ENCODE measurements around the gene CLASP1.
"Not testable (repeated sequence)": the region's sequence is repeated elsewhere in the genome, so short reads cannot be mapped to it uniquely, and the experiment has no call there.

Gene CLASP1

GRCh38 chr2:121340926-121341325 is 308.3 kb downstream of the CLASP1 start:
- no peak for DNase-seq

DNA sequence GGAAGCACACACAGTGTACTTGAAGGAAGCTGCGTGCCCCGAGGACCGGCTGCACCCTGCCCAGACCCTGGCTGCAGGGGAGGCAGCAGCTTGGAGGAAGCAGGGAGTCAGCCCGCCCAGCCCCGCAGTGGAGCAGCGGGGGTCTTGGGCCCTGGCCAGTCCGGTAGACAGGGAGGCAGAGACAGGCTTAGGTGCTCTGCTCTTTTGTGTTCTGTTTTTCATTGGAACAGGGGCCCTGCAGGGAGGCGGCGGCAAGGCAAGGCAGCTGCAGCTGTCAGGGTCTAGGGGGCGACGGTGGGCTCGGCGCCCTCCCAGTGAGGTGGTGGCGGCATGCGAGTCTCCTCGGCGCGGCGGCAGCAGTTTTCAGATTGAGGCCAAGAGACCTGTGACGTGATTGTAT is 311.0 kb downstream of the CLASP1 start:
- no peak for DNase-seq

- DNase-seq: no peak
Measured at GRCh38 chr2:121336528-121337294, 312.6 kb downstream of the CLASP1 start.

DNA sequence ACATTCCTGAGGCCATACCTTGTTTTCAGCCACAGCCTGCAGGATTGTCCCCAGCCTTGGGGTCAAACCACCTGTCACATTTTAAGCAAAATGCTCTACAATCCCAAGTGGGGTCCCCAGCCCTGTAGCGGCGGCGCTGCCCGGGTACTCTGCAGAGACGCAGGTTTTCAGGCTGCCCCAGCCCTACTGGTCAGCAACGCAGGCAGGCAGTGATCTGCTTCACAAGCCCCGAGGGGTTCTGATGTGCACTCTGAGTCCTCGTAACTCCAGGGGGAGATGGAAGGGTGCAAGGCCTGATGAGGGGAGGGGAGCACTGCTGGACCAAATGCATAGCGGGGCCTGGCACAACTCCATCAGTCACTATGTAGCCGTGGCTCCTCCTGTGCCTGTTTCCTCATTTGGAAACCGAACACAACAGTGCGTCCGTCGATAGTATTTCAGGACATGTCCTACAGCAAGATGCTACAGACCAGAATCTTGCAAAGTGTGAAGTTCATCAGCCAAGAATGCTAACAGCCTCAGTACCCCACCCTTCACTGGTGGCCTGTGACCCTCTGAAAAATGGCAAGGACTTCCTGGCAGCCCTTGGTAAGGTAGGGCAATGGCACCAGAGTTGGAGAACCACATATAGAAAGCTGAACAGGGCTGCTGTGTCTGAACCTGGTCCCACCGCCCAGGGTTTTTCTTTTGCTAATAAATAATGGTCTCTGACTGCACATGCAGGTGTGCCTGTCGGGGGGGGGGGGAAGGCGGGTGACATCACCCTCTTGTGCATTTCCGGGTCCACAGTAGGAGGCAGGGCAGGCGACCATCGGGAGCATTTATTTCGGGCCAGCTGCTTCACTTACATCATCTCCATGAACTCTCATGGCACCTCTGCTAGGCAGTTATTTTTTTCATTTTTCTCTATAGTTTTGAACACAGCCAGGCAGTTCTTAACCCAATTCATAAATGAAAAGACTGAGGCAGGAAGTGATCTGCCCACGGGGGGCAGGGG is 313.7 kb downstream of the CLASP1 start:
- DNase-seq: no peak

DNA sequence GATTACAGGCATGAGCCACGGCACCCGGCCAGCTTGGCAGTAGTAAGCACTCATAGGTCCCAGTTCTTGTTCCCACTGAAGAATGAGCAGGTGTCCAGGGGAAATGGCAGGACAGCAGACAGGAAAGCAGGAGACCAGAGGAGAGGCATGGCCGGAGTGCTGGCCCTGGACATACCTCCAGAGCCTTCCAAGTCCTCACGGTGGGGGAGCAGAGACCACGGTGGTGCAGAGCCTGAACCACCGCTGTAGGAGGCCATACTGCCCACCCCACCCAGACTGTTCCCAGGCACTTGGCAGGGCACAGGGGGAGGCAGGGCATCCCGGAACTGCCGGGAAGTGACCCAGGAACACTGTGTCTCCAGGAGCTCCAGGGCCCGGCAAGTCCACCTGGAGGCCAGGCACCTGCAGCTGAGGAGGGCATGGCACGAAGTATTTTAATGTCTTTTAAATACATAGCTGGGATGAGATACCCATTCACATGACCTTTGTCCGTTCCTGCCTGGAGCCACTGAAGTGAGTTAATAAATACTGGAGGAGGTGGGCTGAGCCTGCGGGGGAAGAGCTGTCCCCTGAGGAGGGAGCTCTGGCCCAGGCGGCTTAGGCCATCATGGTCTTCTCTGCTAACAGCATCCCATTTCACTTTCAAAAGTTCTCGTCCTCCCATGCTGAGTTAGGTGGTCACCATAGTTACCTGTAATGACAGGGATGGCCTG is 314.5 kb downstream of the CLASP1 start:
- no peak for DNase-seq

GRCh38 chr2:121333834-121334558 is 315.3 kb downstream of the CLASP1 start:
- DNase-seq: no peak

DNA sequence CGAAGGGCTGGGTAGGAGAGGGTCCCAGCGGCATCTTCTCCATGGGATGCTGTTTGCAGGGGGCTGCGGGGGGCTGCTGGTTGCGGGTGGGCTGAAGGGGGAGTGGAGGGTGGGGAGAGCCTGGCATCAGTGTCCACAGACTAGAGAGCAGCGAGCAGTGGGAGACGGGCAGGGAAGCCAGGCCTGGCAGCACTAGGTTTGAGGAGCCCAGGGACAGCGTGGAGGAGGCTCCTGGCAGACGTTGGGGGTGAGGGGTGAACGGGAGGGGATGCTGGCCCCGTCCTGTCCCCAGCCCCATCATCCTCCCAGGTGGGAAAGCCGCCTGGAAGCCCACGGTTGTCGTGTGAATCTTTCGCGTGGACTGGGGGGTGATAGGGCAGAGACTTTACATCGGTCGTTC is 316.0 kb downstream of the CLASP1 start:
- no peak for DNase-seq

DNA sequence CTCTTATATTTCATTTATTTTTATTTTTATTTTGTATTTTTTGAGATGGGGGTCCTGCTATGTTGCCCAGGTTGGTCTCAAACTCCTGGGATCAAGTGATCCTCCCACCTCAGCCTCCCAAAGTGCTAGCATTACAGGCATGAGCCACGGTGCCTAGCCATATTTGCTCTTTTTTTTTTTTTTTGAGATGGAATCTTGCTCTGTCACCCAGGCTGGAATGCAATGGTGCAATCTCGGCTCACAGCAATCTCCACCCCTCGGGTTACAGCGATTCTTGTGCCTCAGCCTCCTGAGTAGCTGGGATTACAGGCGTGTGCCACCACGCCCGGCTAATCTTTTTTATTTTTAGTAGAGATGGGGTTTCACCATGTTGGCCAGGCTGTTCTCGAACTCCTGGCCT is 317.9 kb downstream of the CLASP1 start:
- not testable (repeated sequence) for DNase-seq

DNA sequence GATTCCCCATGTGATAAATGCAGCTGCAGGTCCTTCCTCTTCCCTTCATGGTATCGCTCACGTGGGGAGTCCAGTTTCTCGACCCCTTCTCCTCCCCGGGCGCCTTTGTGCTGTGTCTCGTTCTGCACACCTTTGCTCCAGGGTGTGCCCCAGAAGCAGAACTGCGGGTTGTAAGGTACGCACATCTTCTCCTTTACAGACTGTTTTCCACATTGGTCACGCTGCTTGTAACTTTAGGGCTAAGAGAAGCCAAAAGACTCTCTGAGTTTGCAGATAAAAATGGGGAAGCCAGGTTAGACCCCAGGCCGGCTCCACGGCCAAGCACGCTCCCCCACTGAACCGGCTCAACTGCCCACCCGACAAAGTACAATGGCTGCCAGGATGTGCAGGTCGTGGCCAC is 318.3 kb downstream of the CLASP1 start:
- no peak for DNase-seq

GRCh38 chr2:121329786-121330185 is 319.5 kb downstream of the CLASP1 start:
- no peak for DNase-seq

DNA sequence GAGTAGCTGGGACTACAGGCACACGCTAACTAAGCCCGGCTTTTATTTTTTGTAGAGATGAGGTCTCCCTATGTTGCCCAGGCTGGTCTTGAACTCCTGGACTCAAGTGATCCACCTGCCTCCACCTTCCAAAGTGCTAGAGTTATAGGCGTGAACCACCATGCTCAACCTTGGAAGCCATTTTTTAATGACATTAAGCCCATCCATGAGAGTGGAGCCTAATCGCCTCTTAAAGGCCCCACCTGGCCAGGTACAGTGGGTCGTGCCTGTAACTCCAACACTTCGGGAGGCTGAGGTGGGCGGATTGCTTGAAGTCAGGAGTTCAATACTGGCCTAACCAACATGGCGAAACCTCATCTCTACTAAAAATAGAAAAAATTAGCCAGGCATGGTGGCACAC is 322.6 kb downstream of the CLASP1 start:
- DNase-seq: no peak

- DNase-seq: no peak
Measured at GRCh38 chr2:121324601-121325000, 324.7 kb downstream of the CLASP1 start.

- no peak for DNase-seq
Measured at GRCh38 chr2:121321476-121321875, 327.8 kb downstream of the CLASP1 start.

DNA sequence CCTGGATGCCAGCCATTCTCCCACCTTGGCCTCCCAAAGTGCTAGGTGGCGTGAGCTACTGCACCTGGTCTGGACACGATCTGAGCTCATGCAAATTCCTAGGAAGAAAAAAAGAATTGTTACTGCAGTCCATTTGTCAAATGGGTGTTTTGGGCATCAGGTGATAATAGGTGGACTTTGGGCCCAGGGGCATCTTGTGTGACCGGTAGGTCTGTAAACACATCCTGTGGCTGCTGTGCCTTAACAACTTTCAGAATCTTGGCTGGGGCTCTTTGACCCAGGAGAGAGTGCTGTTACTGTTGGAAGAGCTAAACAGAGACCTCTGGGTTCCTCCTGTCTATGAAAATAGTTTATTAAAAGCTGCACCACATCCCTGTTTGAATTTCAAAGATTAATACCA is 329.3 kb downstream of the CLASP1 start:
- no peak for DNase-seq

- no peak for DNase-seq
Measured at GRCh38 chr2:121316986-121317385, 332.3 kb downstream of the CLASP1 start.

- DNase-seq: not testable (repeated sequence)
Measured at GRCh38 chr2:121313701-121314100, 335.6 kb downstream of the CLASP1 start.

- DNase-seq: no peak
Measured at GRCh38 chr2:121309801-121310200, 339.5 kb downstream of the CLASP1 start.

DNA sequence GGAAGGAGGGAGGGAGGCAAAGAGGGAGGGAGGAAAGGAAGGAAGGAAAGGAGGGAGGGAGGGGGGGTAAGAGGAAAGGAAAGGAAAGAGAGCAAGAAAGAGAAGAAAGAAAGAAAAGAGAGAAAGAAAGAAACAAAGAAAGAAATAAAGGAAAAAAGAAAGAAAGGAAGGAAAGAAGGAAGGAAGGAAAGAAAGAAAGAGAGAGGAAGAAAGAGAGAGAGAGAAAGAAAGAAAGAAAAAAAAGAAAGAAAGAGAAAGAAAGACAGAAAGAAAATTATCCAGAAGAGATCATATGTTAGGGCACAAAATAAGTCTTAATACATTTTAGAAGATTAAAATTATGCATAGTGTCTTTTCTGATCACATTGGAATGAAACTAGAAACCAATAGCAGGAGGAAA is 339.9 kb downstream of the CLASP1 start:
- no peak for DNase-seq

DNA sequence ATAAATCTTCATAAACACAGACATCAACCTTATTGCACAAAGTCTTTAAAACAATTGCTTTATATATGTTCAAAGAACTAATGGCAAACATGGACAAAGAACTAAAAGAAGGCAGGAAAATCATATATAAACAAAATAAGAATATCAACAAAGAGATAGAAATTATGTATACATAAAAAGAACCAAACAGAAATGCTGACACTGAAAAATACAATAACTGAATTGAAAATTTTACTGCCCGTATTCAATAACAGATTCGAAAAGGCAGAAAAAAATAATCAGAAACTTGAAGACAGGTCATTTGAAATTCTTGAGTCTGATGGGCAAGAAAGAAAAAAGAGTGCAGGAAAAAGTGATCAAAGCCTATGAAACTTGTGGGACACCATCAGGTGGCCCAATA is 342.2 kb downstream of the CLASP1 start:
- DNase-seq: no peak

GRCh38 chr2:121304941-121305340 is 344.3 kb downstream of the CLASP1 start:
- DNase-seq: no peak

GRCh38 chr2:121303531-121304263 is 345.6 kb downstream of the CLASP1 start:
- DNase-seq: no peak

DNA sequence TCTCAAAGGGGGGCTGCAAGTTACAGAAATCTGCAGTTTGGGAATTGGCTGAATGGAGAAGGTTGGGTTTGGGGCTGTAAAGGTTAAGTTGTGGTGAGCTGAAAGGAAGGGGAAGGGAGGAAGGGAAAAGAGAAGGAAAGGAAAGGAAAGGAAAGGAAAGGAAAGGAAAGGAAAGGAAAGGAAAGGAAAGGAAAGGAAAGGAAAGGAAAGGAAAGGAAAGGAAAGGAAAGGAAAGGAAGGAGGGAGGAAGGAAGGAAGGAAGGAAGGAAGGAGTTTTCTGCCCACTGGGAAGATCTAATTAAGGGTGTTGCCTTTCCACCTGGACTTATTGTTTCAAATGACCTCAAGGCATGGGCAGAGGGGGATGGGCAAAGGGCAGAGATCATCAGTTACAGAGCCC is 348.1 kb downstream of the CLASP1 start:
- not testable (repeated sequence) for DNase-seq
